Vagina (tissue), 2 donors: ENCODE data around the gene CNNM2. TPM values are rescaled to one million over a fixed set of nuclear protein-coding genes. Genes with fewer than 3 reads are reported as not detected.

Experiments used
- DNase-seq, 2 donors: peaks; one replicate each; pipeline ENCODE4 v3.0.0-alpha.2; 2017; ENCODE audit errors: extremely low spot score in 2 of 2
- H3K27ac ChIP-seq: fragments of 200-600 bp; sonication (generic); one replicate; pipeline ENCODE4 v1.5.1; 2019
- H3K27me3 ChIP-seq: fragments of 200-600 bp; sonication (generic); one replicate; pipeline ENCODE4 v1.5.1; 2019
- H3K36me3 ChIP-seq, 2 donors: fragments of 200-600 bp; sonication (generic); one replicate each; pipeline ENCODE4 v1.5.1; 2017 to 2019
- H3K4me1 ChIP-seq: fragments of 200-600 bp; sonication (generic); one replicate; pipeline ENCODE4 v1.5.1; 2019
- H3K4me3 ChIP-seq, 2 donors: fragments of 200-600 bp; sonication (generic); 1 replicate in 1 of 2; 2 replicates in 1 of 2; pipeline ENCODE4 v1.5.1; 2016 to 2019
- H3K9me3 ChIP-seq: fragments of 200-600 bp; sonication (generic); one replicate; pipeline ENCODE4 v1.5.1; 2019
- CTCF ChIP-seq, 3 experiments: fragments of 450-650 bp in 2 of 3; fragments of 200-600 bp in 1 of 3; sonication (generic) in 1 of 3; IDR thresholded peaks; one replicate each; pipeline ENCODE4 v1.5.1; 2017 to 2019; ENCODE audit warnings: antibody characterized with exemption in 3 of 3, mild to moderate bottlenecking in 2 of 3, moderate library complexity in 2 of 3
- POLR2A ChIP-seq, 2 donors: fragments of 450-650 bp; IDR thresholded peaks; one replicate each; pipeline ENCODE4 v1.6.1; 2017; ENCODE audit warnings: antibody characterized with exemption in 2 of 2, mild to moderate bottlenecking in 2 of 2, moderate library complexity in 2 of 2
- POLR2AphosphoS5 ChIP-seq, 2 donors: sonication (generic); formaldehyde crosslinking; IDR thresholded peaks; one replicate each; pipeline ENCODE4 v1.9.0; 2017; ENCODE audit warnings: antibody characterized with exemption in 2 of 2, mild to moderate bottlenecking in 2 of 2, low read depth in 1 of 2; ENCODE audit not compliant: insufficient read depth in 1 of 2
- intact Hi-C: fragments of 100-400 bp; cut with DNase I; formaldehyde crosslinking; loops from one replicate; pipeline ENCODE4 v1.15.1; 2023
- total RNA-seq: library from RNA; depleted of rRNA; stranded (reverse); fragments of >200 nt; gene quantifications from one replicate; pipeline ENCODE4 v1.2.3, GENCODE V29; 2016

The CNNM2 gene
- total RNA-seq, 1 donor from 2014 or later, result 9.6 TPM

GRCh38 chr10:103109821-103110220, 191.7 kb downstream of the CNNM2 start:
- no peaks in the 10 kb centered on the region for H3K27me3 ChIP-seq
- no peak overlapping the region for H3K4me3 ChIP-seq
- H3K9me3 ChIP-seq, result no peaks in the 10 kb centered on the region
- DNase-seq, result no peak
- peaks cover 0 to 2% of the 10 kb centered on the region in 2 donors for H3K36me3 ChIP-seq
- peak overlapping the region; percentile 70 for H3K27ac ChIP-seq
- intact Hi-C loops, result no loop called here
- no peak for TF ChIP-seq POLR2A (IDR thresholded peaks at IDR 0.05)
- TF ChIP-seq POLR2AphosphoS5 (IDR thresholded peaks at IDR 0.05; ENCODE audit: insufficient read depth in 1 of 2, low read depth in 1 of 2), result no peak
- TF ChIP-seq CTCF (IDR thresholded peaks at IDR 0.05), result no peak
- peaks cover 42% of the 10 kb centered on the region for H3K4me1 ChIP-seq

GRCh38 chr10:103110407-103110806, 192.3 kb downstream of the CNNM2 start:
- peak overlapping the region; percentile 70 for H3K27ac ChIP-seq
- no peak for DNase-seq
- no peaks in the 10 kb centered on the region for H3K9me3 ChIP-seq
- H3K4me3 ChIP-seq, result no peak overlapping the region
- peaks cover 41% of the 10 kb centered on the region for H3K4me1 ChIP-seq
- no peaks in the 10 kb centered on the region for H3K36me3 ChIP-seq
- intact Hi-C loops, result no loop called here
- TF ChIP-seq POLR2A (IDR thresholded peaks at IDR 0.05) (no peak), POLR2AphosphoS5 (IDR thresholded peaks at IDR 0.05; ENCODE audit: insufficient read depth in 1 of 2, low read depth in 1 of 2) (no peak), CTCF (IDR thresholded peaks at IDR 0.05) (no peak)
- H3K27me3 ChIP-seq, result no peaks in the 10 kb centered on the region

GRCh38 chr10:103111031-103111917, 193.2 kb downstream of the CNNM2 start:
- Histone ChIP-seq H3K27ac (peak overlapping the region; percentile 70), H3K9me3 (no peaks in the 10 kb centered on the region), H3K4me3 (no peak overlapping the region), H3K27me3 (no peaks in the 10 kb centered on the region), H3K36me3 (no peaks in the 10 kb centered on the region), H3K4me1 (peaks cover 41% of the 10 kb centered on the region)
- no peak for DNase-seq
- intact Hi-C loops, result no loop called here
- TF ChIP-seq POLR2AphosphoS5 (IDR thresholded peaks at IDR 0.05; ENCODE audit: insufficient read depth in 1 of 2, low read depth in 1 of 2) (peak in 1 of 2 donors; percentile 84), CTCF (IDR thresholded peaks at IDR 0.05) (no peak), POLR2A (IDR thresholded peaks at IDR 0.05) (no peak)

GRCh38 chr10:103111918-103112877, 194.1 kb downstream of the CNNM2 start:
- intact Hi-C loops, result no loop called here
- Histone ChIP-seq H3K4me1 (peaks cover 41% of the 10 kb centered on the region), H3K4me3 (no peak overlapping the region), H3K9me3 (no peaks in the 10 kb centered on the region), H3K27me3 (no peaks in the 10 kb centered on the region), H3K36me3 (no peaks in the 10 kb centered on the region), H3K27ac (peak overlapping the region; percentile 70)
- TF ChIP-seq POLR2AphosphoS5 (IDR thresholded peaks at IDR 0.05; ENCODE audit: insufficient read depth in 1 of 2, low read depth in 1 of 2) (no peak), POLR2A (IDR thresholded peaks at IDR 0.05) (no peak), CTCF (IDR thresholded peaks at IDR 0.05) (no peak)
- no peak for DNase-seq
